ENCODE data around the gene TMEM143.

Gene TMEM143

GRCh38 chr19:48354332-48354992 is 9.3 kb downstream of the TMEM143 start:
- no peak for DNase-seq

DNA sequence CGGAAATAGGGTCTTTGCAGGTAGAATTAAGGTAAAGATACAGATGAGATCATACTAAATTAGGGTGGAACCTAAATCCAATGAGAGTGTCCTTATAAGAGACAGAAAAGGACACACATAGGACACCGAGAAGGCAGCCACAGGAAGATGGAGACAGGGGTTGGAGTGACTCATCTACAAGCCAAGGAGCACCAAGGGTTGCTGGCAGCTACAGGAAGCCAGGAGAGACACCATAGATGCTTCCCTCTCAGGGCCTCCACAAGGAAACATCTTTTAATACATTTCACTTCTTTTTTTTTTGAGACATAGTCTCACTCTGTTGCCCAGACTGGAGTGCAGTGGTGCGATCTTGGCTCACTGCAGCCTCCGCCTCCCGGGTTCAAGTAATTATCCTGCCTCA is 10.1 kb downstream of the TMEM143 start:
- DNase-seq, result no peak

GRCh38 chr19:48351341-48351752 is 12.4 kb downstream of the TMEM143 start:
- peak; percentile 76 to 82 for DNase-seq

GRCh38 chr19:48350856-48351255 is 12.9 kb downstream of the TMEM143 start:
- no peak for DNase-seq

DNA sequence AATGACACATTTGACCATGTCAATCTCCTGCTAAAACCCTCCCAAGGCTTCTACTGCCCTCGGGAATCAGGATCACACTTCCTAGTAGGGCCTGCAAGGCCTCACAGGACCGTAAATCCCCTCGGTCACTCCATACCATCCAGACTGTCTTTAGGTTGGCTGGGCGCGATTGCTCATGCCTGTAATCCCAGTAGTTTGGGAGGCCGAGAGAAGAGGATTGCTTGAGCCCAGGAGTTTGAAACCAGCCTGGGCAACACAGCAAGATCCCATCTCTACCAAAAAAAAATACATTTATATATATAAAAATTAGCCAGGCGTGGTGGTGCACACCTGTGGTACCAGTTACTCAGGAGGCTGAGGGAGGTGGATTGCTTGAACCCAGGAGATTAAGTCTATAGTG is 15.0 kb downstream of the TMEM143 start:
- DNase-seq, result no peak

GRCh38 chr19:48348045-48348444 is 15.7 kb downstream of the TMEM143 start:
- DNase-seq, result no peak

- DNase-seq, result no peak
Observed at GRCh38 chr19:48346191-48346590, 17.5 kb downstream of the TMEM143 start.

GRCh38 chr19:48344892-48345291 is 18.8 kb downstream of the TMEM143 start:
- no peak for DNase-seq

DNA sequence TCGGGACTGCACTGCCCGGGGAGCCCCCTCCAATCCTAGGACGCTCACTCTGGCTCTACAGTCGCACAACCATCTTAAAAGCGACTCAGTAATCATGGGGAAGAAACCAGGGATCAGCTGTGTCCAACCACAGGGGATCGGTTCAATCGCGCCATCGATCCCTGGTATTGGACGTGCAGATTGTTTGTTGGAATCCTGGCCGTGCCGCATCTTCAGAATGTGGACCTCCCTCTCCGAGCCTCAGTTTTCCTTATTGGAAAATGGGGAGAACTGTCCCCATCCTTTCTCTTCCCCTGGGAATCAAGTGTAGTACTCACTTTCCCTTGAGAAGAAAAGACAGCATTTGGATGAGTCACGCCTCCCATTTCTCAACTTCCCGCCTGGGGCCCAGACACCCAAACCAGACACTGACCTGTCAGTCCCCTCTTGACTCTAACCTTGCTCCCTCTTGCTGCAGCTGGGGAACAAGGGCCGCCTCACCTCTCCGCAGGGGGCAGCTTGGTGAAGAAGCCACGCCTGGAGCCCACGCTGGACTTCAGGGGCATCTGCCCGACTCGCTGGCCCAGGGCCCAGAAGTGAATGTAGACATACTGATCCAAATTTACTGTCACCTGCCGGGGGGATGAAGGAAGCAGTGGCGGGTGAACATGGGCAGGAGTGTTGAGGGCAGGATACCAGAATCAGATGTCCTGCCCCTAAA is 20.7 kb downstream of the TMEM143 start:
- DNase-seq, result no peak

DNA sequence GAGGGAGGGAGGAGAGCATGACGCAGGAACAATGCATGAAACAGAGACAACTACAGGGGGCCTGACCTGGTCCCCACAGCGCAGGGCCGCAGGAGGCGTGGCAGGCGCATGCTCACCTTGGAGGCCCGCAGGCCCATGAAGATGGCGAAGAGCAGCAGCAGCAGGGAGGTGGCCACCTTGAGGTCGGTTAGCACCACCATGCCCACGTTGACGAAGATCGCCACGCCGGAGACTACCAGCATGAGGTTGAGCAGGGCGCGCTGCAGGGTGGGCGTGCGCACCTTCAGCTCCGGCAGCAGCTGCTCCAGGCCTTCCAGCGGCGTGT is 21.4 kb downstream of the TMEM143 start:
- no peak for DNase-seq

DNA sequence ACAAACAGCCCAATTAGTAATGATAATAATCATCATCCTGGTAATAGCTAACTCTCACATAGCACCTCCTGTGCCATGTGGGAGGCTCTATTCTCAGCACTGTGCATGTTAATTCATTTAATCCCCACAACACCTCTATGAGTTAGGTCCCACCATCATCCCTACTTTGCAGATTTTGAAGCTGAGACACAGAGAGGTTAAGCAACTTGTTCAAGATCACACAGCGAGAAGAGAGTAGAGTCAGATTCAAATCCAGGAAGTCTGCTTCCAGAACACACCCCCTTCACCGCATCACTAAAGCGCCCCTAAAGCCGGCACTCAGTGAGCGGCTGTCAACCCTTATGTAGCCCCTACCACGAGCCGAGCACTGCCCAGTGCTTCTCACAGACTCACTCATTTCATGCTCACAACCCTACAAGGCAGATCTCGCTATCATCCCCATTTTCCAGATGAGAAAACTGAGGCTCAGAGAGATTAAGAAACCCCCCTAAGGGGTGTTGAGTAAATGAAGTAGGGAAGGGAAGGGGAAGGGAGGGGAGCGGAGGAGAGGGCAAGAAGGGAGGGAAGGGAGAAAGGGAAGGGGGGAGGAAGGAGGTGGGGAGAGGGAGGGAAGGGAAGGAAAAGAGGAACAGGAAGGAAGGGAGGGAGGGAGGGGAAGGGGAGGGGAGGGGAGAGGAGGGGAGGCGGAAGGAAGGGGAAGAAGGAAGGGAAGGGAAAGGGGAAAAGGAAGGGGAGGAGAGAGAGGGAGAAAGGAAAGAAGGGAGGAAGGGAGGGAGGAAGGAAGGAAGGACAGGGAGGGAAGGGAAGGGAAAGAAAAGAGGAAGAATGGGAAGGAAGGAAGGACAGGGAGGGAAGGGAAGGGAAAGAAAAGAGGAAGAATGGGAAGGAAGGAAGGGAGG is 22.0 kb downstream of the TMEM143 start:
- no peak for DNase-seq

DNA sequence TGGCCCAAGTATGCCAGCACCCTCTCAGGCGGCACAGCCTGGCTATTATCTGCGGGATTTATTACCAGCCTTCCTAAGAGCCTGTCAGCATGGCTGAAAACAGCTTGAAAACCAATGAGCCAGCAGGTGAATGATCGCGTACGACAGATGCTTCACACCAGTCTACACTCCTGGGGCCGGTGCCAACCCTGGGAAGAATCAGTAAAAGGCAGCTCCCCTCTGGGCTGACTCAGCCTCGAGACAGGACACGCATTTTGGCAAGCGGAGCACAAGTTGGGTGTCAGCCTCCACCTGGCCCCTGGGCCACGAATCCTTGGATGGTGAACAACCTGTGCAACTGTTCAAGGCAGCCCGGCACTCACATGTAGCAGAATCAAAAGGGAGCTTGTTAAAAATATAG is 22.7 kb downstream of the TMEM143 start:
- DNase-seq, result no peak

- no peak for DNase-seq
Observed at GRCh38 chr19:48338802-48339503, 24.8 kb downstream of the TMEM143 start.

DNA sequence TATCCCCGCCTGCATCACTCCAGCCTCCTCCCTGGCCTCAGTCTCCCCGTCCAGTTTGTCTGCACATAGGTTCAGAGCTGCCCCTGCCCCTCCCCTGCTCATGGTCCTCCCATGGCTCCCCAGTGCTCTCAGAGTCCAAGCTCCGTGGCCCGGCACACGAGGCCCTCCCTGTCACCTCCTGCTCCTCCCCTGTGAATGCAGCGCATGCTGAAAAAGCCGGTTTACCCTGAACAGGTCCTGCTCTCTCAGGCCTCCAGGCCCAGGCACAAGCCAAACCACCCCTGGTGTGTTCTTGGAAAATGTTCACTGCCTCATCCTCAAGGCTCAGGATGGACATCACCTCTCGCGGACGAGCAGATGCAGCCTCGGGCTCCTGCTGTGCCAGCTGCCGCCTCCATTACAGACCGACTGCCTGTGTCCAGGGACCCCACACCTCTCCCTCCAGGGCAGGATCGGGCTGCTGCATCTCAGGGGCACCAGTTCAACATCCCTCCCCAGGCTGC is 25.4 kb downstream of the TMEM143 start:
- DNase-seq, result no peak

GRCh38 chr19:48333467-48334384 is 30.0 kb downstream of the TMEM143 start:
- DNase-seq, result peak; percentile 95

- DNase-seq, result peak; percentile 99 to 100
Observed at GRCh38 chr19:48332662-48333466, 30.9 kb downstream of the TMEM143 start.

DNA sequence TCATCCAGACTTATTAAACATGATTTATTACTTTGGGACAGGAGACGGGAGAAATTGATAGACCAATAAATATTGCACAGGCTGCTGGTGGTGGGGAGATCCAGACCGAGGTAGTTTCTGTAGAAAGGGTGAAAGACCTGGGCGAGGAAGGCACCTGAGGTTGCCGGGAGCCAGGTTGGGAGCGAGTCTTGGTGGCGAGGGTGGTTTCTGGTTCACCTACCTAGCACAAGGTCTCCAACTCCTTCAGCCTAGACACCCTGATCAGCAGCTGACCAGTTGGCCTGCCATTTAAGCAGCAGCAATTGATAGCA is 31.4 kb downstream of the TMEM143 start:
- DNase-seq, result no peak

- peak; percentile 89 to 92 for DNase-seq
Observed at GRCh38 chr19:48330012-48330681, 33.6 kb downstream of the TMEM143 start.

GRCh38 chr19:48329167-48329891 is 34.4 kb downstream of the TMEM143 start:
- DNase-seq, result peak; percentile 51 to 66

Data from CD4-positive, alpha-beta T cell treated with Interleukin-4 for 1 hour (primary cell).